GM12875 (cell line): ENCODE measurements around the gene CHCHD4.

Experiments
- H3K4me3 ChIP-seq: one replicate; pipeline ENCODE4 v1.5.1; 2011; ENCODE audit warnings: low read depth, low read length, control low read depth
- TF ChIP-seq, protein P1 (sequence below): IDR thresholded peaks from 2 replicates; pipeline ENCODE4 v1.5.1; 2011; ENCODE audit warnings: low read depth, mild to moderate bottlenecking, control low read depth, inconsistent platforms, low read length, moderate library complexity, borderline replicate concordance; ENCODE audit not compliant: insufficient read depth

The CHCHD4 gene

DNA sequence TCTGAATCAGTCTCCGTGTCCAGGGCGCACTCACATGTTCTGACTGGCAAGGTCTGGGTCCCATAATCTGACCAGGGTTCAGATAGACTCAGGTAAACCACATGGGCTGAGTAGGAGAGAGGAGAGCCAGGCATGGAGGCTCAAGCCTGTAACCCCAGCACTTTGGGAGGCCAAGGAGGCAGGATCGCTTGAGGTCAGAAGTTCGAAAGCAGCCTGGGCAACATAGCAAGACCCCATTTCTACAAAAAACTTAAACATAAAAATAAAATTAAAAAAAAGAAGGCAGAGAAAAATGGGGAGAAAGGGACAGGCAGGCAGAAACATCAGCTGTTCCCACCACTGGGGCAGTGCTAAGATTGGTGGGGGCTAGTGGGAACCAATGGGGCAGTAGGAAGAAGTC is 5.6 kb upstream of the CHCHD4 start:
- no peak overlapping the region for H3K4me3 ChIP-seq
- TF ChIP-seq, protein P1, sequence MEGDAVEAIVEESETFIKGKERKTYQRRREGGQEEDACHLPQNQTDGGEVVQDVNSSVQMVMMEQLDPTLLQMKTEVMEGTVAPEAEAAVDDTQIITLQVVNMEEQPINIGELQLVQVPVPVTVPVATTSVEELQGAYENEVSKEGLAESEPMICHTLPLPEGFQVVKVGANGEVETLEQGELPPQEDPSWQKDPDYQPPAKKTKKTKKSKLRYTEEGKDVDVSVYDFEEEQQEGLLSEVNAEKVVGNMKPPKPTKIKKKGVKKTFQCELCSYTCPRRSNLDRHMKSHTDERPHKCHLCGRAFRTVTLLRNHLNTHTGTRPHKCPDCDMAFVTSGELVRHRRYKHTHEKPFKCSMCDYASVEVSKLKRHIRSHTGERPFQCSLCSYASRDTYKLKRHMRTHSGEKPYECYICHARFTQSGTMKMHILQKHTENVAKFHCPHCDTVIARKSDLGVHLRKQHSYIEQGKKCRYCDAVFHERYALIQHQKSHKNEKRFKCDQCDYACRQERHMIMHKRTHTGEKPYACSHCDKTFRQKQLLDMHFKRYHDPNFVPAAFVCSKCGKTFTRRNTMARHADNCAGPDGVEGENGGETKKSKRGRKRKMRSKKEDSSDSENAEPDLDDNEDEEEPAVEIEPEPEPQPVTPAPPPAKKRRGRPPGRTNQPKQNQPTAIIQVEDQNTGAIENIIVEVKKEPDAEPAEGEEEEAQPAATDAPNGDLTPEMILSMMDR, result no peak

DNA sequence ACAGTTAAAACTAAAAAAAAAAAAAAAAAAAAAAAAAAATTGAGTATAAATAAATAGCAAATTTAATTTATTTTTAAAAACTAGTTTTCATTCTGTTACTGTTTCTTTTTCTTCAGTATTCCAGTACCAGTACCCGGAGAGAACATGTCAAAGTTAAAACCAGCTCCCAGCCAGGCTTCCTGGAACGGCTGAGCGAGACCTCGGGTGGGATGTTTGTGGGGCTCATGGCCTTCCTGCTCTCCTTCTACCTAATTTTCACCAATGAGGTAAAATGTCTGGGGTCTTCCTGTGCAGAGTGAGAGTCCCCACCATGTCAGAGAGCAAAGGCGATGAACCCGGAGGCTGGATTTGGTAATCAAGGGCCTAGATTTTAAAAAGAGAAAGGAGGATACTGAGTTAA is 4.6 kb upstream of the CHCHD4 start:
- H3K4me3 ChIP-seq, result no peak overlapping the region
- TF ChIP-seq, protein P1, result no peak

DNA sequence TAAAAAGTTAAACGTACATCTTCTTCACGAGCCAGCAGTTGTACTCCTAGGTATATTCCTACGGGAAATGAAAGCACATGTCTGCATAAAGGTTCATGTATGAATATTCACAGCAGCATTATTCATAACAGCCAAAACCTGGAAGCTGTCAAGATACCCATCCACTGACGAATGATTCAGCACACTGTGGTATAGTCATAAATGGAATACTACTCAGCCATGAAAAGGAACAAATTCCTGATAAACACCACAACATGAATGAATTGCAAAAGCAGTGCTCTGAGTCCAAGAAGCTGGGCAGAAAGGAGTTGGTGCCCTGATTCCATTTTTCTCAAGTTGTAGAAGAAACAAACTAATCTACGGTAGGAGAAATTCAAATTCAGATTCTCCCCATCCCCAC is 4.1 kb upstream of the CHCHD4 start:
- TF ChIP-seq, protein P1, result no peak
- no peak overlapping the region for H3K4me3 ChIP-seq

DNA sequence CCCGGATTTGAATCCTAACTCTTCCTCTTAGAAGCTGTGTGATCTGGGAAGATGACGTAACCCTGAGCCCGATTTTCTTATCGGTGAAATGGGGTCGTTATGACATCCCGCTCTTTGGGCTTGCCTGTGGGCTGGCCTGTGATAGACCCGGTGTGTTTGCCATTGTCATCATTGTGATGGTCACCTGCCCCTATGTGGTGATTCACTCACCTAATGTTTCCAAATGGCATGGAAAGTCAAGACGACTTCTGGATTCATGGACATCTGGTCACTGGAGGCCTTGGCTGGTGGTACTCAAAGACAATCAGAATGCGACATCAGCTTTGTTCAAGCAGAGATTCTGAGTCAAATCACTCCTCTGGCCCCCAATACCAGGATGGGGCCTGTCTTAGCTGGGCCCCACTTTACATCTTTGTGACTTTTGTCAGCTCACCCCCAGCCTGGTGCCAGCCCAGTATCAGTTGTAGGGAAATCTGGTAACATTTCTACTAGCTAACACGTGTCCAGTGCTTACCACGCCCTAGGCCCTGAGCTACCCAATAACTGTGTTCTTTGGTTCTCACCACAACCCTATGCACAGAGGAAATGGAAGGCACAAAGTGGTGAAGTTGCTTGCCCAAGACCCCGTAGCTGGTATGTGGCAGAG is 3.0 kb upstream of the CHCHD4 start:
- TF ChIP-seq, protein P1, result no peak
- H3K4me3 ChIP-seq, result no peak overlapping the region

DNA sequence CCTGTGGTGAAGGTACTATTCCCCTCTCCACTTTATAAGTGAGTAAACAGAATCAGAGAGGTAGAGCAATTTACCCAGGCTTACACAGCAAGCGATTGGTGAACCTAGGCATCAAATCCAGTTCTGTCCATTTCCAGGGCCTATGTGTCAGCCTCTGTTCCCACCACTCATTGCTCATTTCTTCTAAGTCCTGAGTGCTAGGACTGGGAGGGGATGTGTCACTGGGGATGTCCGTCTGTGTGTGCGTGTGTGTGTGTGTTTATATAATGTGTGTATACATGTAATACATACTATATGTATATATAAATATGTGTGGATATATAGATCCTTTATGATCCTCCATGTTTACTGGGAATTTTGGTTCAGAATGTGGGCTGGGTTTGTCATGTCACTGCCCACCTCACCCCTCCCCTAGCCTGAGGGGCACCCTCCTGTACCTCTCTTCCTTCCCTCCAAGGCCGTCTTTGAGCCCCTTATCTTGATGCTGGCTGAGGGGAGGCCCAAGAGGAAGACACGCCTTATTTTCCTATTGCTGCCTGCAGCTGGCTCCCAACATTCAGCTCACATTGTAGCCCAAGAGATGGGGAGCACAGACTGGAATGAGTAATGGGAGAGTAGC is 2.3 kb upstream of the CHCHD4 start:
- TF ChIP-seq, protein P1, result no peak

DNA sequence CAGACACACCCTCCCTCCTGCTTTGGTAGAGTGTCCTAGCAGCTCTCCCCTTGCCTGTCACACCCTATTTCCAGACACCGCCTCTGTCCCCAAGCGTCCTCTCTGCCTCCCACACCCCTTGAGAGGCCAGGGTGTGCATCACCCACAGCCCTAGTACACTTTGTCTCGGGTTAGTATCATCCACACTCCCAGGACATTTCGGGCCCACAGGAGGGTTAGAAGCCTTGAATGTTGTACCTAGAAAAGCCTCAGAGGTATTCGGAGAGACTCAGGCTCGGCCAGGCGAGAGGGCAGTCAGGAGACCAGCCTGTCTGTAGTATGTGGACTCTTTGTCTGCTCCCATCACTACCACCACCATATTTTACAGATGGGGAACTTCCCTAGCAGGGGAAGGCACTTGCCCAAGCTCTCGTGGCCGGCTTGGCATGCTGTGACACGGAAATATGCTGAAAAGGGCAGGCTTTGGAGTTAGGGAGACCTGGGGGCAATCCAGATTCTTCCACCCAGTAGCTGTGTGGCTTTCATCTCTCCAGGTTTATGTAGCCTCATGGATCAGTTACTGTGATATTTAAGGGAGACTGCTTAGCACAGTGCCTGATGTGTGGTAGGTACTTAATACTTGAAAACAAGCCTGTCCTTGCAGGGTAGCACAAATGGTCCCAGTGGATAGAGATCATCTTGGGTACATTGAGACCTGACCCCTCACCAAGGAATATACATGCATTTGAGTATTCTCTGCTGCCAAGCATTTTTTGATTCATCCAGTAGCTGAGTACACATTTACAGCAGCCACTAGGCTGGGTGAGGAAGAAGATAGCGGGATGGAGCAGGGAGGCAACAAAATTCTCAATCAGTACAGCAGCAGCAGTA is 1.6 kb upstream of the CHCHD4 start:
- H3K4me3 ChIP-seq, result peak overlapping the region; percentile 86
- TF ChIP-seq, protein P1, result no peak

More for the DNA sequence above, 2.3 kb upstream of the CHCHD4 start:
- no peak overlapping the region for H3K4me3 ChIP-seq
